Psoas muscle (tissue), 8 donors: ENCODE data around the gene JOSD1. TPM values are rescaled to one million over a fixed set of nuclear protein-coding genes. Genes with fewer than 3 reads are reported as not detected.
"Not testable (repeated sequence)": the region's sequence is repeated elsewhere in the genome, so short reads cannot be mapped to it uniquely, and the experiment has no call there.

Experiments used
- ATAC-seq, 4 donors: fragments of 200-7000 bp; cut with Tn5 transposase; one replicate each; pipeline ENCODE4 v1.9.1; 2020; ENCODE audit warnings: moderate library complexity in 3 of 4, mild to moderate bottlenecking in 2 of 4
- DNase-seq, 2 donors: peaks; one replicate each; pipeline ENCODE4 v3.0.0-alpha.2; 2020
- H3K27ac ChIP-seq: fragments of 200-600 bp; one replicate; pipeline ENCODE4 v1.8.0; 2022
- H3K27me3 ChIP-seq, 3 donors: fragments of 200-600 bp in 1 of 3; one replicate each; pipeline versions ENCODE4 v1.6.1 to v1.8.0; 2013 to 2022; ENCODE audit warnings: low read length in 2 of 3, mild to moderate bottlenecking in 2 of 3, moderate library complexity in 1 of 3; ENCODE audit not compliant: insufficient read depth in 3 of 3
- H3K36me3 ChIP-seq, 2 donors: fragments of 200-600 bp in 1 of 2; one replicate each; pipeline versions ENCODE4 v1.6.1 to v1.8.0; 2013 to 2022; ENCODE audit warnings: low read depth in 1 of 2, mild to moderate bottlenecking in 1 of 2, moderate library complexity in 1 of 2; ENCODE audit not compliant: insufficient read depth in 1 of 2
- H3K4me1 ChIP-seq: fragments of 200-600 bp; one replicate; pipeline ENCODE4 v1.8.0; 2022
- H3K4me3 ChIP-seq: fragments of 200-600 bp; one replicate; pipeline ENCODE4 v1.8.0; 2022; ENCODE audit warnings: mild to moderate bottlenecking
- H3K9me3 ChIP-seq: fragments of 200-600 bp; one replicate; pipeline ENCODE4 v1.8.0; 2022
- WGBS, 3 donors: extraction: QIAGEN DNeasy Blood & Tissue Kit; methylation state at CpG; one replicate each; pipeline versions ENCODE4 v1.1.6 to v1.1.7; 2013; 5-methylcytosine and 5-hydroxymethylcytosine counted together
- intact Hi-C, 2 donors: fragments of 100-400 bp; cut with DNase I; formaldehyde crosslinking; loops; one replicate each; pipeline versions ENCODE4 v1.11.0 to v1.14.2; 2022
- polyA plus RNA-seq, 3 donors: library from polyadenylated mRNA; stranded (reverse); fragments of 200-250 nt; gene quantifications; one replicate each; pipeline ENCODE4 v1.2.3, GENCODE V29; 2013
- total RNA-seq, 4 donors: library from RNA; stranded (reverse); fragmentation: NEBNext Ultra II Directional in 2 of 4; extraction: Animal tissue kit (Norgen Biotek cat#: 25700) in 2 of 4; gene quantifications; one replicate each; pipeline versions ENCODE4 v1.2.1 to v1.2.4, GENCODE V29; 2021 to 2023
- TF ChIP-seq, protein P1 (sequence below): fragments of 200-600 bp; IDR thresholded peaks from one replicate; pipeline ENCODE4 v1.8.0; 2022; ENCODE audit warnings: antibody characterized with exemption
- donor health status: healthy with polysubstance abuse.
- donor health status: DM: no; HTN: no; CAD: no; lungs with moderate emphysema.
- donor health status: Bipolar disorder and iron deficiency.
- donor health status: healthy.
- donor health status: DM: yes; HTN: yes; CAD: no.
- donor health status: DM: no; HTN: no; CAD: no.
- donor health status: DM: no; HTN: no; CAD: no.
- donor health status: DM: yes; HTN: yes; CAD: no.

JOSD1 gene
- total and polyA plus RNA-seq, 7 donors: 14.3 to 58.5 (median 24.4) TPM

- ATAC-seq: no peak
- TF ChIP-seq, protein P1, sequence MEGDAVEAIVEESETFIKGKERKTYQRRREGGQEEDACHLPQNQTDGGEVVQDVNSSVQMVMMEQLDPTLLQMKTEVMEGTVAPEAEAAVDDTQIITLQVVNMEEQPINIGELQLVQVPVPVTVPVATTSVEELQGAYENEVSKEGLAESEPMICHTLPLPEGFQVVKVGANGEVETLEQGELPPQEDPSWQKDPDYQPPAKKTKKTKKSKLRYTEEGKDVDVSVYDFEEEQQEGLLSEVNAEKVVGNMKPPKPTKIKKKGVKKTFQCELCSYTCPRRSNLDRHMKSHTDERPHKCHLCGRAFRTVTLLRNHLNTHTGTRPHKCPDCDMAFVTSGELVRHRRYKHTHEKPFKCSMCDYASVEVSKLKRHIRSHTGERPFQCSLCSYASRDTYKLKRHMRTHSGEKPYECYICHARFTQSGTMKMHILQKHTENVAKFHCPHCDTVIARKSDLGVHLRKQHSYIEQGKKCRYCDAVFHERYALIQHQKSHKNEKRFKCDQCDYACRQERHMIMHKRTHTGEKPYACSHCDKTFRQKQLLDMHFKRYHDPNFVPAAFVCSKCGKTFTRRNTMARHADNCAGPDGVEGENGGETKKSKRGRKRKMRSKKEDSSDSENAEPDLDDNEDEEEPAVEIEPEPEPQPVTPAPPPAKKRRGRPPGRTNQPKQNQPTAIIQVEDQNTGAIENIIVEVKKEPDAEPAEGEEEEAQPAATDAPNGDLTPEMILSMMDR: no peak
- DNase-seq: no peak
- no peaks in the 10 kb centered on the region for H3K27me3 ChIP-seq
- no peaks in the 10 kb centered on the region for H3K9me3 ChIP-seq
- no peaks in the 10 kb centered on the region for H3K4me1 ChIP-seq
- H3K4me3 ChIP-seq: no peak overlapping the region
- H3K27ac ChIP-seq: no peak overlapping the region
- intact Hi-C loops: no loop called here
- no peaks in the 10 kb centered on the region for H3K36me3 ChIP-seq
- WGBS, 3 donors: 81 to 85% (median 82%) methylated on average over 5 of the region's 5 CpGs
Observed at GRCh38 chr22:38649841-38650522, 50.8 kb downstream of the JOSD1 start.

- TF ChIP-seq, protein P1: no peak
- no peak overlapping the region for H3K4me3 ChIP-seq
Observed at GRCh38 chr22:38645430-38645829, 55.3 kb downstream of the JOSD1 start.

DNA sequence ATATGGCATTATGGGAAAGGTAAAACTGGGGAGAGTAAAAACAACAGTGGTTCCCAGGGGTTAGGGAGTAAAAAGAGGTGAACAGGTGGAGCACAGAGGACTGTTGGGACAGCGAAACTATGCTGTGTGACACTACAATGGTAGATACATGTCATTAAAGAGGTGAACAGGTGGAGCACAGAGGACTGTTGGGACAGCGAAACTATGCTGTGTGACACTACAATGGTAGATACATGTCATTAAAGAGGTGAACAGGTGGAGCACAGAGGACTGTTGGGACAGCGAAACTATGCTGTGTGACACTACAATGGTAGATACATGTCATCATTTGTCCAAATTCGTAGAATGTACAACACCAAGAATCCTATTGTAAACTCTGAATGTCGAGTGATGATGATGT lies 56.5 kb downstream of the JOSD1 start:
- ATAC-seq: peak in 2 of 4 donors; percentile 55 to 91

More at GRCh38 chr22:38645430-38645829, 55.3 kb downstream of the JOSD1 start:
- DNase-seq (no peak), ATAC-seq (no peak)
- Histone ChIP-seq H3K27me3 (no peaks in the 10 kb centered on the region), H3K9me3 (no peaks in the 10 kb centered on the region), H3K36me3 (no peaks in the 10 kb centered on the region), H3K27ac (no peak overlapping the region), H3K4me1 (no peaks in the 10 kb centered on the region)
- 92 to 98% (median 96%) methylated on average over 6 of the region's 6 CpGs for WGBS, 3 donors
- intact Hi-C loops: no loop called here

DNA sequence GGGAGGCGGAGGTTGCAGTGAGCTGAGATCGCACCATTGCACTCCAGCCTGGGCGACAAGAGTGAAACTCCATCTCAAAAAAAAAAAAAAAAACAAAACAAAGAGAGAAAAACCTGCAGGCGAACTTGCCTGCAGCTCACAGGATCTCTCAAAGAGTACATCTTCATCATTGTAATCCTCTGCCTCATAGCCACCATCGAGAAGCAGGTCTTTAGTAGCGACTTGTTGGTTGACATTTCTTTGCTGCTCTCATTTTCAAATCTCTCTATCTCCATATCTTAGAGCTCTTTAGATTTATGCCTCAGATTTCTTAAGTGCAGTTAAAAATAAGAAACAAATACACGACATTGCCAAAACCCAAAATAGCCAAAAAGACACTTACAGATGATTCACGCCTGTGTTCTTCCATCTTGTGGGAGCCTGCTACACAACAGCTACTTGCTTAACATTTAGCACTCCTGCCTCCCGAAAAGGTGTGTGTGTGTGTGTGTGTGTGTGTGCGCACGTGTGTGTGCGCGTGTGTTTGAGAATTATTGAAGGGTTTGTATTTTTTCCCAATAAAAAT lies 59.2 kb downstream of the JOSD1 start:
- Histone ChIP-seq H3K27ac (no peak overlapping the region), H3K9me3 (no peaks in the 10 kb centered on the region), H3K36me3 (no peaks in the 10 kb centered on the region), H3K4me3 (no peak overlapping the region), H3K4me1 (no peaks in the 10 kb centered on the region), H3K27me3 (no peaks in the 10 kb centered on the region)
- no peak for ATAC-seq
- intact Hi-C loops: no loop called here
- WGBS, 3 donors: 91 to 96% (median 92%) methylated on average over 12 to 13 of the region's 13 CpGs
- TF ChIP-seq, protein P1: no peak
- DNase-seq: no peak

More for the DNA sequence above, 56.5 kb downstream of the JOSD1 start:
- WGBS, 3 donors: 91 to 96% (median 95%) methylated on average over 4 to 5 of the region's 5 CpGs
- intact Hi-C loops, H3K4me3 ChIP-seq, H3K27ac ChIP-seq, H3K4me1 ChIP-seq, H3K9me3 ChIP-seq, H3K36me3 ChIP-seq, H3K27me3 ChIP-seq, DNase-seq: not testable (repeated sequence)

DNA sequence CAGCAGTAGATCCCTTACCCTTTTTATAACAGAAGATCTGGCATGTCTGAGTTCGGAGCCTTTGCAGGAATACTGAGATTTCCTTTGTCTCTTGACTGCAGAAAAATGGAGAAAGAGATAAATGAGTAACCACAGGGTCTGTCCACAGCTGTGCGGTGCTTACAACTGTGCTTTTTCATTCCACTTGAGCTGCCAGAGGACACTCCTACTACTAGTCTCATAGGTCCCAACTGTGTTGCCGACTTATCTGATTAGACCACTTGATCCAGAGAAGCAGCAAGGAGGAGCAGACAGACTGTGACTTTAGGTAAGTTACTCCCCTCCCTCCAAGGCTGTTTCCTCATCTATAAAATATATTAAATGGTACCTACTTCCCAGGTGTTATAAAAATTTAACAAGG lies 62.0 kb downstream of the JOSD1 start:
- H3K27ac ChIP-seq: no peak overlapping the region
- no peaks in the 10 kb centered on the region for H3K27me3 ChIP-seq
- DNase-seq (no peak), ATAC-seq (no peak)
- no peak overlapping the region for H3K4me3 ChIP-seq
- intact Hi-C loops: no loop called here
- 57 to 79% (median 72%) methylated on average over 3 of the region's 3 CpGs for WGBS, 3 donors
- no peaks in the 10 kb centered on the region for H3K9me3 ChIP-seq
- H3K4me1 ChIP-seq: no peaks in the 10 kb centered on the region
- TF ChIP-seq, protein P1: no peak
- no peaks in the 10 kb centered on the region for H3K36me3 ChIP-seq
